ENCODE measurements around the gene STUB1.

STUB1 gene

GRCh38 chr16:678209-678857 is 1.9 kb upstream of the STUB1 start:
- peak overlapping the region; percentile 91 for H3K27ac ChIP-seq

DNA sequence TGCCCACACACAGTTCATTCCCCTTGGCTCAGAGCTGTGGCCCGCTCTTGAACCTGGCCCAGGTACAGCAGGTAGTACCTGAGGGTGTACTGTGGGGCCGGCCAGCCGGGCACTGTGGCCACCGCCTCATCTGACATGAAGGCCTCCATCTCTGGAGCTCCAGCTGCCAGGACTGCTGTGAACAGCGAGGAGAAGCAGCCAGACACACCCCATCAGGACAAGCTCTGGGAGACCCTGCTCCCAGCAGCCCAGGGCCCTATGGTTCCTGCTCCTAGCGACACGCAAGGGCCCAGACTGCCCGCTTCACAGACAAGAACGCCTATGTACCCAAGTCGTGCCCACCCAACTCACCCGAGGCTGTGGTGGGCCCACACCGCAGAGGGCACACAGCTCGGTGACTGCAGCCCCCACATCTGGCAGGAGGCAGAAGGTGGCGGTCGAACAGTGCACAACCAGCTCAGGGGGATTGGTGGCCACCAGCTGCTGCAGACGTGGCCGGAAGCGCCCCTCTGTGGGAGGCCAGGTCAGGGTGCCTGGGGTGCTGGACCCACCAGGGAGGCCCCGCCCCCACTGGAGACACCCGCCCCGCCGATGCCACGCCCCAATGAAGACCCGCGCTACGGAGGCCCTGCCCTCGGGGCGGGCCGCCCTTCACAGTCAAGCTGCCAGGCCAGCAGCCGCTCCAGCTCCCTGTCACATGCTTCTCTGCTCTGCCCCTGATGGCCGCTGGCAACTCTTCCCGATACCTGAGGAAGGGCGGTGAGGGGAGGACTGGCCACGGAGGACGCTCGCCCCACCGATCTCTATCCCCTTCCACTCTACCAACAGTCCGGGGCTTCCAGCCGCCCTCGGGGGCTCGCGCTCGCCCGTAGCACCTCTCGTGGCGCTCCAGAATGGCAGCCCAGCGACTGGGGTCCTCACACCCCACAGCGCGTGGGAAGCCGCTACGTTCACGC is 1.1 kb upstream of the STUB1 start:
- peak overlapping the region; percentile 91 for H3K27ac ChIP-seq
- TF ChIP-seq, protein P1, sequence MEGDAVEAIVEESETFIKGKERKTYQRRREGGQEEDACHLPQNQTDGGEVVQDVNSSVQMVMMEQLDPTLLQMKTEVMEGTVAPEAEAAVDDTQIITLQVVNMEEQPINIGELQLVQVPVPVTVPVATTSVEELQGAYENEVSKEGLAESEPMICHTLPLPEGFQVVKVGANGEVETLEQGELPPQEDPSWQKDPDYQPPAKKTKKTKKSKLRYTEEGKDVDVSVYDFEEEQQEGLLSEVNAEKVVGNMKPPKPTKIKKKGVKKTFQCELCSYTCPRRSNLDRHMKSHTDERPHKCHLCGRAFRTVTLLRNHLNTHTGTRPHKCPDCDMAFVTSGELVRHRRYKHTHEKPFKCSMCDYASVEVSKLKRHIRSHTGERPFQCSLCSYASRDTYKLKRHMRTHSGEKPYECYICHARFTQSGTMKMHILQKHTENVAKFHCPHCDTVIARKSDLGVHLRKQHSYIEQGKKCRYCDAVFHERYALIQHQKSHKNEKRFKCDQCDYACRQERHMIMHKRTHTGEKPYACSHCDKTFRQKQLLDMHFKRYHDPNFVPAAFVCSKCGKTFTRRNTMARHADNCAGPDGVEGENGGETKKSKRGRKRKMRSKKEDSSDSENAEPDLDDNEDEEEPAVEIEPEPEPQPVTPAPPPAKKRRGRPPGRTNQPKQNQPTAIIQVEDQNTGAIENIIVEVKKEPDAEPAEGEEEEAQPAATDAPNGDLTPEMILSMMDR (conservative IDR thresholded peaks at IDR 0.05): no peak

More at GRCh38 chr16:678209-678857, 1.9 kb upstream of the STUB1 start:
- TF ChIP-seq, protein P1 (conservative IDR thresholded peaks at IDR 0.05): no peak

GRCh38 chr16:680625-680945 is 375 bp downstream of the STUB1 start:
- TF ChIP-seq, protein P1 (conservative IDR thresholded peaks at IDR 0.05): no peak
- peak overlapping the region; percentile 91 for H3K27ac ChIP-seq

DNA sequence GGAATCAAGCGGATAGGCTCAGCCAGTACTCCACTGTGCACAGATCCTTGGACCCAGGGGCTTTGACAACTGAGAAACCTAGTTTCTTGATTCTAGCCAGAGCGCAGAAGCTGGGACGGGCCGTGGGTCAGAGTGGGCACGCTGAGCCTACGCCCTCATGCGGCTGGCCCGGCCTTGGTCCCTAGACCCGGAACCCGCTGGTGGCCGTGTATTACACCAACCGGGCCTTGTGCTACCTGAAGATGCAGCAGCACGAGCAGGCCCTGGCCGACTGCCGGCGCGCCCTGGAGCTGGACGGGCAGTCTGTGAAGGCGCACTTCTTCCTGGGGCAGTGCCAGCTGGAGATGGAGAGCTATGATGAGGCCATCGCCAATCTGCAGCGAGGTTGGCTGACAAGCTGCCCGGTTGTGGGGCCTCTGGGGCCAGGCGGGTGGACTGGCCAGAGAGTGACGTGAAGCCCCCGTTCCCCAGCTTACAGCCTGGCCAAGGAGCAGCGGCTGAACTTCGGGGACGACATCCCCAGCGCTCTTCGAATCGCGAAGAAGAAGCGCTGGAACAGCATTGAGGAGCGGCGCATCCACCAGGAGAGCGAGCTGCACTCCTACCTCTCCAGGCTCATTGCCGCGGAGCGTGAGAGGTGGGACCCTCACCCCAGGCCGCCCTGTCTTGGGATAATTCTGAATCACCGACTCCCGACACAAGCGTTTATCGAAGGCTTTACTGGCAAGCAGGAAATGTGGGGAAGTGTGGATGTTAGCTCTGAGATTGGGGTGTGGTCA is 946 bp downstream of the STUB1 start:
- TF ChIP-seq, protein P1 (conservative IDR thresholded peaks at IDR 0.05): no peak
- peak overlapping the region; percentile 91 for H3K27ac ChIP-seq

DNA sequence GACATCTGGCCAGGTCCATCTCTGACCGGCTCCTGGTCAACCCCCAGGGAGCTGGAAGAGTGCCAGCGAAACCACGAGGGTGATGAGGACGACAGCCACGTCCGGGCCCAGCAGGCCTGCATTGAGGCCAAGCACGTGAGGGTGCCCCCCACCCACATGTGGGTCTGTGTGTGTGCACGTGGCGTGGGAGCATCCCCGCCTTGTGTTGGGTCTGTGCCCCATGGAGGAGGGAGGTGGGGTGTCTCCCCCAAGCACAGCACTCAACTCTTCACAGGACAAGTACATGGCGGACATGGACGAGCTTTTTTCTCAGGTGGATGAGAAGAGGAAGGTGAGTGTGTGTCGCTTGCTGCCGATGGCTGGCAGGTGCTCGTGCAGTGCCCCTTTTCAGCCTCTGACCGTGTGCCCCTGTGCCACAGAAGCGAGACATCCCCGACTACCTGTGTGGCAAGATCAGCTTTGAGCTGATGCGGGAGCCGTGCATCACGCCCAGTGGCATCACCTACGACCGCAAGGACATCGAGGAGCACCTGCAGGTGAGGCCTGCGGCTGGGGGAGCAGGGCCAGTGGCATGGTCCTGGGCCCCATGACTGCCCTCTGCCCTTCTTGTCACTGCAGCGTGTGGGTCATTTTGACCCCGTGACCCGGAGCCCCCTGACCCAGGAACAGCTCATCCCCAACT is 1.7 kb downstream of the STUB1 start:
- TF ChIP-seq, protein P1 (conservative IDR thresholded peaks at IDR 0.05): no peak
- peak overlapping the region; percentile 91 for H3K27ac ChIP-seq

- TF ChIP-seq, protein P1 (conservative IDR thresholded peaks at IDR 0.05): no peak
- H3K27ac ChIP-seq: peak overlapping the region; percentile 91
Observed at GRCh38 chr16:682493-683395, 2.5 kb downstream of the STUB1 start.

Measured in VCaP (cell line).